SK-N-MC (cell line): ENCODE data around the gene PPFIA3.
"Not testable (repeated sequence)": the region's sequence is repeated elsewhere in the genome, so short reads cannot be mapped to it uniquely, and the experiment has no call there.

ENCODE experiments used
- DNase-seq: peaks from one replicate; pipeline ENCODE4 v3.0.0-alpha.2; 2011; ENCODE audit warnings: low read depth, low spot score
- H3K27ac ChIP-seq: fragments of 200-600 bp; sonication (generic); 2 replicates; pipeline ENCODE4 v1.5.1; 2016; ENCODE audit warnings: mixed run types
- H3K36me3 ChIP-seq: fragments of 200-600 bp; sonication (generic); 2 replicates; pipeline ENCODE4 v1.6.1; 2017; ENCODE audit warnings: antibody characterized with exemption, low read length, mixed read lengths; ENCODE audit not compliant: insufficient read depth
- H3K4me3 ChIP-seq: fragments of 200-600 bp; sonication (generic); 2 replicates; pipeline ENCODE4 v1.5.1; 2016
- H3K9ac ChIP-seq: fragments of 200-600 bp; sonication (generic); 2 replicates; pipeline ENCODE4 v1.8.0; 2017; ENCODE audit warnings: mixed run types, mixed read lengths; ENCODE audit not compliant: insufficient read length
- H3K9me3 ChIP-seq: fragments of 200-600 bp; sonication (generic); 2 replicates; pipeline ENCODE4 v1.6.1; 2017; ENCODE audit warnings: low read depth, mild to moderate bottlenecking, antibody characterized with exemption, low read length, moderate library complexity, mixed read lengths
- EZH2 ChIP-seq: fragments of 200-600 bp; sonication (generic); IDR thresholded peaks from one replicate; pipeline ENCODE4 v1.6.1; 2017; ENCODE audit warnings: antibody characterized with exemption
- FOXP2 ChIP-seq: optimal IDR thresholded peaks from 2 replicates; pipeline ENCODE3; 2011; ENCODE audit warnings: mild to moderate bottlenecking, moderate library complexity; ENCODE audit not compliant: insufficient read depth; ENCODE audit errors: extremely low read length, control extremely low read depth
- POLR2AphosphoS5 ChIP-seq: IDR thresholded peaks from 2 replicates; pipeline ENCODE4 v1.6.1; 2012; ENCODE audit warnings: mild to moderate bottlenecking, low read depth, low read length, borderline replicate concordance

The PPFIA3 gene

DNA sequence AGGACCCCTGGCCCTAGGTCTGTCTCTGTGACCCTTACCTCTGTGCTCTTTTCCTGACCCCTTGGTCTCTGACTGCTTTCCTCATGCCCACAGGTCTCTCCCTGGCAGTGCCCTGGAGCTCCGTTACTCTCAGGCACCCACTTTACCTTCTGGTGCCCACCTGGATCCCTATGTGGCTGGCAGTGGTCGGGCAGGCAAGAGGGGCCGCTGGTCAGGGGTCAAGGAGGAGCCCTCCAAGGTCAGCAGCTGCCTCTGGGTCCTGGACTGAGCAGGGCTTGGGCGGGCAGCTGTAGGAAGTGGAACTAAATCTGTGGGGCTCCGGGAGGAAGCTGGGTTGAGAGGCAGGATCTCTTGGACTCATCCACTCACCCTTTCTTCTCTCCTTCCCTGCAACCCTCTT, 16.3 kb downstream of the PPFIA3 start:
- DNase-seq = no peak
- peaks cover 62% of the 10 kb centered on the region for H3K36me3 ChIP-seq
- no peaks in the 10 kb centered on the region for H3K9me3 ChIP-seq
- TF ChIP-seq POLR2AphosphoS5 = no peak
- no peak for TF ChIP-seq FOXP2
- TF ChIP-seq EZH2 = no peak
- no peak overlapping the region for H3K9ac ChIP-seq
- H3K27ac ChIP-seq = peak overlapping the region; percentile 68; the same call in 1 of the 2 replicates
- H3K4me3 ChIP-seq = no peak overlapping the region

DNA sequence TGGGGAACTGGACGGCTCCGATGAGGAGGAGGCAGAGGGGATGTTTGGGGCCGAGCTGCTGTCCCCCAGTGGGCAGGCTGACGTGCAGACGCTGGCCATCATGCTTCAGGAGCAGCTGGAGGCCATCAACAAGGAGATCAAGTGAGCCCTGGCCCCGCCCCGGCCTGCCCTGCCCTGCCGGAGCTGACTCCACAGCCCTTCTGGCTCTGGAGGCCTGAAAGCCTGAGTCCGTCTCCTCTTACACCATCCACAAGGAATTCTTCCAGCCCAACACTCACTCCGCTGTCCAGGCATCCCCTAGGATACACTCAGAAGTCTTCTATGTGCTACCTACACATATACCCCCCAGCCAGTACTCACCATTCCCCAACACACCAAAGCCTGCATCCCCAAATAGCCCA, 17.4 kb downstream of the PPFIA3 start:
- TF ChIP-seq EZH2 (no peak), POLR2AphosphoS5 (no peak), FOXP2 (no peak)
- Histone ChIP-seq H3K36me3 (peaks cover 59% of the 10 kb centered on the region), H3K4me3 (no peak overlapping the region), H3K9ac (no peak overlapping the region), H3K9me3 (no peaks in the 10 kb centered on the region), H3K27ac (no peak overlapping the region)
- DNase-seq = no peak

DNA sequence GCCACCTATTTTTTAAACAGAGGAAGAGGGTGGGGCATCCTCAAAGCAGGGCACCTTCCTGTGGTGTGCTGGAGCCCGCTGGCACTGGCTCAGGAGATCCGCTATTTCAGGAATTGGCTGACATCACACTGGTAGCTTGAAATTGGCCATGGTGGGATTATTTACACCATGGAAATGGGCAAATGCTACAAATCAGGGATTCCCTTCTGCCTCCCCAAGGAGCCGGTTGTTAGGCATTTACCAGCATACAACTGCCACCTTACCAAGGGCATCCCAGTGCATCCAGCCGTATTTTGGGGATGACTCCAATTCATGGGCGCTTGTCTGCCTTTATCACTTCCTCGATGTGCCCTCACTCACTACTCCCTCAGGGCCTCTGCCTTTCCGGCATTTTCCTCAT, 21.6 kb downstream of the PPFIA3 start:
- TF ChIP-seq EZH2 = no peak

DNA sequence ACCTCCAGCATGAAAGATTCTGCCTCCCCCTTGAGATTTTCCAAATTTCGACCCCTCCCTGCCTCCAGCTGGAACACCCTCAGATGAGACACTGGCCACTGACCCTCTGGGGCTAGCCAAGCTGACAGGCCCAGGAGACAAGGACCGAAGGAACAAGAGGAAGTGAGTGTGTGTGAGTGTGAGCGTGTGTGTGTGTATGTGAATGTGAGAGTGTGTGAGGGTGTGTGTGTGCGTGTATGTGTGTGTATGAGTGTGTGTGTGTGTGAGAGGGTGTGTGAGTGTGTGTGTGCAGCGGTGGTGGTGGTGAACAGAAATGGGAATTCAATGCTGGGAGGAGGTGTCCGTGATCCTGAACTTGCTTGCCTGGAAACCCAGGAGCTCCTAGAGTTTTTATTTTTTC, 22.0 kb downstream of the PPFIA3 start:
- Histone ChIP-seq H3K36me3 (peaks cover 33% of the 10 kb centered on the region), H3K27ac (no peak overlapping the region), H3K4me3 (no peak overlapping the region), H3K9ac (no peak overlapping the region), H3K9me3 (no peaks in the 10 kb centered on the region)
- TF ChIP-seq FOXP2 = no peak
- no peak for TF ChIP-seq POLR2AphosphoS5
- TF ChIP-seq EZH2 = no peak
- no peak for DNase-seq

More for the DNA sequence above, 21.6 kb downstream of the PPFIA3 start:
- Histone ChIP-seq H3K9me3 (no peaks in the 10 kb centered on the region), H3K27ac (no peak overlapping the region), H3K9ac (no peak overlapping the region), H3K36me3 (peaks cover 37% of the 10 kb centered on the region), H3K4me3 (no peak overlapping the region)
- DNase-seq = no peak

DNA sequence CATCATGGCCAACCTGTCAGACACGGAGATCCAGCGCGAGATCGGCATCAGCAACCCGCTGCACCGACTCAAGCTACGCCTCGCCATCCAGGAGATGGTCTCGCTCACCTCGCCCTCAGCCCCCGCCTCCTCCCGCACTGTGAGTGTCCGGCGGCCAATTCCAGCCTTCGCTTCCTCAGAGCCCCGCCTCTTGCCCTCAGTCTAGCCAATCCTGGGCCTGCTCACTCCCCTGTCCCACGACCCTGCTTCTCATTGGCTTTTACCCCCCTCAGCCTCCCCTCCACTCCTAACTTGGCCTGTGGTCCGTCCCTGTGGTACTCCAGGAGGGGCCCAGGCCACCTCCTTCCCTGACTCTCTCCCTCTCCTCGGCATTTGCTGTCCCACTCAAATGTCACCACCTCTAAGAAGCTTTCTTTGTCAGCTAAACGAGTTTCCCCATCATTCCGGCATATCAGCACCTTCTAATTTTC, 23.6 kb downstream of the PPFIA3 start:
- no peak for TF ChIP-seq FOXP2
- no peak for TF ChIP-seq POLR2AphosphoS5
- no peak for TF ChIP-seq EZH2
- no peak overlapping the region for H3K27ac ChIP-seq
- H3K9me3 ChIP-seq = no peaks in the 10 kb centered on the region
- no peak overlapping the region for H3K9ac ChIP-seq
- H3K4me3 ChIP-seq = no peak overlapping the region
- H3K36me3 ChIP-seq = peaks cover 25% of the 10 kb centered on the region
- no peak for DNase-seq

DNA sequence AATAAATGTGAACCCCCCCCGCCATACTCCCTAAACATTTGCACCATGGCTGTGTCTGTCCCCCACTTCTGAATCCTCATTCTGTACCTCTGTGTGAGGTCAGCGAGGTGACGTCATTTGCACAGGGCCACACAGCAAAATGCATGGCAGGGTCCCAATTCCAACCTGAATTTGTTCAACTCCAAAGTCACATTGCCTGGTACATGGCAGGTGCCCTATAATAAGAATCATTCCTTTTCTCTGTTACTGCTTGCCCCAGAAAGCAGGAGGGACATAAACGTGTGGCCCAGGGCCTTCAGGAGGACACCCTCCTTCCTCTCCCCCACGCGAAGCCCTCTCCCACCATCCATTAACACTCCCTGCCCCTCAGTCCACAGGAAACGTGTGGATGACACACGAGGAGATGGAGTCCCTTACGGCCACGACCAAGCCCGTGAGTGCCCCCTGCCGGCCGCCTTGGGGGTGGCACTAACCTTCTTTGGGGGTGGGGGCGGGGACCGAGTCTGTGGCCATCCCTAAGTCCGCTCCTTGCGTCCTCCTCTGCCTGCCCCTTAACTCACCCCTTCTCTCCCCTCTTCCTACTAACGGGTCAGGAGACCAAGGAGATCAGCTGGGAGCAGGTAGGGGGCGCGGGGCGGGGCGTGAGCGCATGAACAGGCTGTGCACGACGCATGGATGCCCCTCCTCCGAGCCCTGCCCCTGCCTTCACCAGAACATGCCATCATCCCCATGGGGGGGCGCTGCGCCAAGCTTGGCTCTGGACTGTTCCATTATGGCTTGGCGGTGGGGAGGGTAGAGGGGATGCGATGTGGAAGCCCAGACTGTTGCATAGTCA, 26.4 kb downstream of the PPFIA3 start:
- peaks cover 18% of the 10 kb centered on the region for H3K36me3 ChIP-seq
- H3K9me3 ChIP-seq = no peaks in the 10 kb centered on the region
- TF ChIP-seq EZH2 = no peak
- TF ChIP-seq POLR2AphosphoS5 = no peak
- no peak for TF ChIP-seq FOXP2
- H3K27ac ChIP-seq = no peak overlapping the region
- no peak overlapping the region for H3K4me3 ChIP-seq
- DNase-seq = no peak
- no peak overlapping the region for H3K9ac ChIP-seq

DNA sequence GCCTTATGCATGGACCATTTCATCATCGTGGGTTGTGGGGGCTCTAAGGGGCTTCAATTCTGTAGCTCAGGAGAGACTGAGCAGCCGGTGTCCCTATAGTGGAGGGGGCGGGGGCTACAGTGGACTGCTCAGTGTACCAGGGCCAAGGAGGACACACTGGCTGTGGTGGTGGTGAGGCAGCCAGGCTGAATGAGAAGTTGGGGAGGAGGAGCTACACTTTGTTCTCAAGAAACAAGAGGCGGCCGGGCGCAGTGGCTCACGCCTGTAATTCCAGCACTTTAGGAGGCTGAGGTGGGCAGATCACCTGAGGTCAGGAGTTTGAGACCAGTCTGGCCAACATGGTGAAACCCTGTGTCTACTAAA, 27.0 kb downstream of the PPFIA3 start:
- not testable (repeated sequence) for H3K4me3 ChIP-seq, H3K27ac ChIP-seq, DNase-seq, H3K9ac ChIP-seq, H3K9me3 ChIP-seq
- H3K36me3 ChIP-seq = peaks cover 15% of the 10 kb centered on the region

DNA sequence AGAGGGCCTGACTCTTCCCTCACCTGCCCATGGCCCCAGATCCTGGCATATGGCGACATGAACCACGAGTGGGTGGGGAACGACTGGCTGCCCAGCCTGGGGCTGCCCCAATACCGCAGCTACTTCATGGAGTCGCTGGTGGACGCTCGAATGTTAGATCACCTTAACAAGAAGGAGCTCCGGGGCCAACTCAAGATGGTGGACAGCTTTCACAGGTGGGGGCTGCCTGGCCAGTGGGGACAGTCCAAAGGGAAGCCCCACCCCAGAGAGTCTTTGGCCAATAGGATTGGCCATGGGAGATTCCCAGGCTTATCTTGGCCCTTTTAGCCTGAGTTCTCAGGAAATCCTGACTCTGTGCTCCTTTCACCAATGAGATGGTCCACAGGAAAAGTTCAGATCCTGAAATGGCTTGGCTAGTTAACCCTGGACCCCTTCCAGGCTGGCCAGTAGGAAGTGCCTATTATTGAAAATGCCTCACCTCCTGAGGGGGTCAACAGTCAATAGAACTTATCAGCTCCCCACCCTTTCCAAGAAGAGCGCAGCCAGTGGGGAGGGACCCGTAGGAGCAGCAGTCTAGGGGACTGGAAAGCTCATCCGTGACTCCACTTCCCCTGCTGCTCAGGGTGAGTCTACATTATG, 28.8 kb downstream of the PPFIA3 start:
- H3K4me3 ChIP-seq = no peak overlapping the region; the same call in 1 of the 2 replicates
- TF ChIP-seq EZH2 (no peak), FOXP2 (no peak), POLR2AphosphoS5 (no peak)
- no peaks in the 10 kb centered on the region for H3K9me3 ChIP-seq
- no peak overlapping the region for H3K9ac ChIP-seq
- H3K27ac ChIP-seq = peak overlapping the region; percentile 19; the same call in 1 of the 2 replicates
- no peak for DNase-seq
- peaks cover 8% of the 10 kb centered on the region for H3K36me3 ChIP-seq
